Mesenchymal stem cell (in vitro differentiated cells and primary cell): ENCODE results near the gene GIMAP8.

Experiments used
- DNase-seq: peaks from one replicate; pipeline ENCODE4 v3.0.0-alpha.2; 2013
- H2AFZ ChIP-seq: one replicate; pipeline ENCODE4 v1.6.1; 2013; ENCODE audit warnings: low read depth, mild to moderate bottlenecking, control low read depth, inconsistent platforms, low read length, moderate library complexity
- H2AK5ac ChIP-seq: 2 replicates; pipeline ENCODE4 v1.6.1; 2013; ENCODE audit warnings: low read length, moderate library complexity, mild to moderate bottlenecking, inconsistent platforms; ENCODE audit not compliant: severe bottlenecking
- H2BK120ac ChIP-seq: one replicate; pipeline ENCODE4 v1.6.1; 2013; ENCODE audit warnings: low read depth, mild to moderate bottlenecking, inconsistent platforms, low read length, moderate library complexity
- H2BK12ac ChIP-seq, 2 experiments: one replicate each; pipeline ENCODE4 v1.6.1; 2013; ENCODE audit warnings: inconsistent platforms in 2 of 2, low read length in 2 of 2, mild to moderate bottlenecking in 2 of 2, moderate library complexity in 2 of 2, control low read depth in 1 of 2
- H2BK15ac ChIP-seq: one replicate; pipeline ENCODE4 v1.6.1; 2013; ENCODE audit warnings: mild to moderate bottlenecking, low read depth, inconsistent platforms; ENCODE audit not compliant: poor library complexity, severe bottlenecking
- H2BK5ac ChIP-seq: 2 replicates; pipeline ENCODE4 v1.6.1; 2013; ENCODE audit warnings: low read depth, mild to moderate bottlenecking, low read length, control low read depth, inconsistent platforms; ENCODE audit not compliant: poor library complexity, severe bottlenecking
- H3K14ac ChIP-seq, 2 experiments: one replicate each; pipeline ENCODE4 v1.6.1; 2013; ENCODE audit warnings: inconsistent platforms in 2 of 2, low read length in 2 of 2, control low read depth in 1 of 2, mild to moderate bottlenecking in 1 of 2, moderate library complexity in 1 of 2
- H3K18ac ChIP-seq, 2 experiments: one replicate each; pipeline ENCODE4 v1.6.1; 2013; ENCODE audit warnings: inconsistent platforms in 2 of 2, low read length in 2 of 2, control low read depth in 1 of 2, low read depth in 1 of 2, mild to moderate bottlenecking in 1 of 2
- H3K23ac ChIP-seq, 2 experiments: one replicate each; pipeline ENCODE4 v1.6.1; 2013; ENCODE audit warnings: inconsistent platforms in 2 of 2, low read length in 2 of 2, mild to moderate bottlenecking in 2 of 2, moderate library complexity in 2 of 2, control low read depth in 1 of 2
- H3K27ac ChIP-seq: 2 replicates; pipeline ENCODE4 v1.5.1; 2013; ENCODE audit warnings: mild to moderate bottlenecking, moderate library complexity, low read length, control low read depth, inconsistent platforms; ENCODE audit not compliant: poor library complexity, severe bottlenecking
- H3K27me3 ChIP-seq, 2 experiments: 2 replicates each; pipeline versions ENCODE4 v1.6.1 to v1.7.0; 2013; ENCODE audit warnings: low read length in 2 of 2, mild to moderate bottlenecking in 2 of 2, moderate library complexity in 2 of 2, control low read depth in 1 of 2, inconsistent platforms in 1 of 2; ENCODE audit not compliant: control insufficient read depth in 1 of 2, insufficient read depth in 1 of 2
- H3K36me3 ChIP-seq, 2 experiments: 2 replicates each; pipeline versions ENCODE4 v1.6.1 to v1.7.0; 2013; ENCODE audit warnings: low read length in 2 of 2, control low read depth in 1 of 2, inconsistent platforms in 1 of 2, low read depth in 1 of 2, mild to moderate bottlenecking in 1 of 2; ENCODE audit not compliant: insufficient read depth in 2 of 2, control insufficient read depth in 1 of 2
- H3K4ac ChIP-seq, 2 experiments: one replicate each; pipeline ENCODE4 v1.6.1; 2013; ENCODE audit warnings: inconsistent platforms in 2 of 2, low read length in 2 of 2, mild to moderate bottlenecking in 2 of 2, moderate library complexity in 2 of 2, control low read depth in 1 of 2, low read depth in 1 of 2
- H3K4me1 ChIP-seq: 2 replicates; pipeline ENCODE4 v1.6.1; 2013; ENCODE audit warnings: low read depth, low read length, control low read depth; ENCODE audit not compliant: control insufficient read depth, insufficient read depth
- H3K4me2 ChIP-seq: 2 replicates; pipeline ENCODE4 v1.6.1; 2013; ENCODE audit warnings: low read length, mild to moderate bottlenecking, inconsistent platforms; ENCODE audit not compliant: poor library complexity, severe bottlenecking
- H3K4me3 ChIP-seq, 2 experiments: 2 replicates each; pipeline versions ENCODE4 v1.5.1 to v1.7.0; 2013; ENCODE audit warnings: low read length in 2 of 2, mild to moderate bottlenecking in 2 of 2, control low read depth in 1 of 2, low read depth in 1 of 2; ENCODE audit not compliant: insufficient read depth in 1 of 2
- H3K79me1 ChIP-seq: replicated peaks from 2 replicates; pipeline ENCODE4 v1.6.1; 2013; ENCODE audit warnings: mild to moderate bottlenecking, control low read depth, low read length, inconsistent platforms; ENCODE audit not compliant: poor library complexity, severe bottlenecking
- H3K9ac ChIP-seq: 2 replicates; pipeline ENCODE4 v1.7.0; 2013; ENCODE audit warnings: mild to moderate bottlenecking, low read length, moderate library complexity
- H3K9me3 ChIP-seq: 2 replicates; pipeline ENCODE4 v1.7.0; 2013; ENCODE audit warnings: mild to moderate bottlenecking, low read length; ENCODE audit not compliant: control insufficient read depth
- H4K8ac ChIP-seq: one replicate; pipeline ENCODE4 v1.6.1; 2013; ENCODE audit warnings: inconsistent platforms, mild to moderate bottlenecking, low read length, moderate library complexity
- H4K91ac ChIP-seq: one replicate; pipeline ENCODE4 v1.6.1; 2013; ENCODE audit warnings: mild to moderate bottlenecking, low read length, inconsistent platforms
- WGBS: methylation state at CpG from one replicate; pipeline ENCODE4 v1.1.7; 2013; ENCODE audit warnings: mixed read lengths; 5-methylcytosine and 5-hydroxymethylcytosine counted together

GIMAP8 gene

GRCh38 chr7:150409300-150410030 is 41.0 kb upstream of the GIMAP8 start:
- H3K18ac ChIP-seq = no peak overlapping the region
- H3K79me1 ChIP-seq = no peaks in the 10 kb centered on the region
- H3K4ac ChIP-seq = no peak overlapping the region
- no peak overlapping the region for H2BK15ac ChIP-seq
- H3K9ac ChIP-seq = no peak overlapping the region
- no peak overlapping the region for H3K23ac ChIP-seq
- H4K8ac ChIP-seq = no peak overlapping the region
- peaks cover 0 to under 1% of the 10 kb centered on the region in 2 experiments for H3K27me3 ChIP-seq
- no peak overlapping the region for H3K14ac ChIP-seq
- H3K9me3 ChIP-seq = no peaks in the 10 kb centered on the region
- peaks cover 0 to 13% of the 10 kb centered on the region in 2 experiments for H3K36me3 ChIP-seq
- H2BK5ac ChIP-seq = no peak overlapping the region
- no peak overlapping the region for H3K4me3 ChIP-seq
- no peak overlapping the region for H2AFZ ChIP-seq
- no peak overlapping the region for H4K91ac ChIP-seq
- no peak overlapping the region for H2BK120ac ChIP-seq
- WGBS = 91% methylated on average over 8 of the region's 10 CpGs
- DNase-seq = no peak
- H3K27ac ChIP-seq = no peak overlapping the region
- no peak overlapping the region for H2AK5ac ChIP-seq
- no peak overlapping the region for H3K4me2 ChIP-seq
- no peak overlapping the region for H2BK12ac ChIP-seq
- H3K4me1 ChIP-seq = peaks cover 51% of the 10 kb centered on the region

- Histone ChIP-seq H3K9me3 (no peaks in the 10 kb centered on the region), H2BK120ac (no peak overlapping the region), H3K27ac (no peak overlapping the region), H2BK12ac (no peak overlapping the region), H3K4ac (no peak overlapping the region), H3K9ac (no peak overlapping the region), H2BK5ac (no peak overlapping the region), H4K8ac (no peak overlapping the region), H3K18ac (no peak overlapping the region), H3K4me3 (no peak overlapping the region), H3K14ac (no peak overlapping the region), H4K91ac (no peak overlapping the region), H3K27me3 (peaks cover 0 to 5% of the 10 kb centered on the region in 2 experiments), H2AFZ (no peak overlapping the region), H3K23ac (no peak overlapping the region), H2BK15ac (no peak overlapping the region), H3K36me3 (peaks cover 0 to 13% of the 10 kb centered on the region in 2 experiments), H3K4me2 (no peak overlapping the region), H3K79me1 (no peaks in the 10 kb centered on the region), H3K4me1 (peaks cover 48% of the 10 kb centered on the region), H2AK5ac (peak overlapping the region; percentile 72)
- DNase-seq = no peak
- WGBS = 93% methylated on average over 7 of the region's 7 CpGs
These were observed 40.3 kb upstream of the GIMAP8 start for GRCh38 chr7:150410131-150410530.

GRCh38 chr7:150410680-150411346 is 39.6 kb upstream of the GIMAP8 start:
- H2AFZ ChIP-seq = no peak overlapping the region
- no peak overlapping the region for H3K23ac ChIP-seq
- no peaks in the 10 kb centered on the region for H3K79me1 ChIP-seq
- H3K9ac ChIP-seq = no peak overlapping the region
- H2BK15ac ChIP-seq = no peak overlapping the region
- no peak overlapping the region for H3K4me2 ChIP-seq
- 78% methylated on average over 8 of the region's 10 CpGs for WGBS
- peak overlapping the region; percentile 22 for H3K27ac ChIP-seq
- no peak overlapping the region for H3K14ac ChIP-seq
- H3K4ac ChIP-seq = no peak overlapping the region
- H2BK12ac ChIP-seq = no peak overlapping the region
- peaks cover 0 to 5% of the 10 kb centered on the region in 2 experiments for H3K27me3 ChIP-seq
- H2BK120ac ChIP-seq = no peak overlapping the region
- H4K8ac ChIP-seq = no peak overlapping the region
- H3K4me1 ChIP-seq = peaks cover 45% of the 10 kb centered on the region
- no peak overlapping the region for H2AK5ac ChIP-seq
- no peak for DNase-seq
- H2BK5ac ChIP-seq = no peak overlapping the region
- H4K91ac ChIP-seq = no peak overlapping the region
- H3K9me3 ChIP-seq = no peaks in the 10 kb centered on the region
- no peak overlapping the region for H3K4me3 ChIP-seq
- H3K36me3 ChIP-seq = peaks cover 0 to 13% of the 10 kb centered on the region in 2 experiments
- no peak overlapping the region for H3K18ac ChIP-seq

GRCh38 chr7:150411606-150412005 is 38.8 kb upstream of the GIMAP8 start:
- no peak overlapping the region for H3K23ac ChIP-seq
- no peaks in the 10 kb centered on the region for H3K9me3 ChIP-seq
- no peak overlapping the region for H3K14ac ChIP-seq
- no peak overlapping the region for H4K91ac ChIP-seq
- H3K27ac ChIP-seq = no peak overlapping the region
- peaks cover 0 to 13% of the 10 kb centered on the region in 2 experiments for H3K36me3 ChIP-seq
- no peak overlapping the region for H2BK120ac ChIP-seq
- H3K18ac ChIP-seq = no peak overlapping the region
- H3K4me2 ChIP-seq = no peak overlapping the region
- H3K4ac ChIP-seq = no peak overlapping the region
- H2AFZ ChIP-seq = no peak overlapping the region
- peak overlapping the region; percentile 7 for H2AK5ac ChIP-seq
- no peak overlapping the region for H3K9ac ChIP-seq
- H2BK5ac ChIP-seq = no peak overlapping the region
- H2BK12ac ChIP-seq = no peak overlapping the region
- H4K8ac ChIP-seq = no peak overlapping the region
- no peak overlapping the region for H2BK15ac ChIP-seq
- H3K27me3 ChIP-seq = peaks cover 0 to 5% of the 10 kb centered on the region in 2 experiments
- H3K4me1 ChIP-seq = peaks cover 37% of the 10 kb centered on the region
- H3K4me3 ChIP-seq = no peak overlapping the region
- H3K79me1 ChIP-seq = no peaks in the 10 kb centered on the region
- no peak for DNase-seq
- WGBS = 88% methylated on average over 10 of the region's 11 CpGs
